Colonic mucosa (tissue), 4 donors: ENCODE results near the gene DHX38. TPM values are rescaled to one million over a fixed set of nuclear protein-coding genes. Genes with fewer than 3 reads are reported as not detected.

ENCODE experiments used
- DNase-seq: peaks from one replicate; pipeline ENCODE4 v3.0.0-alpha.2; 2020
- H3K27ac ChIP-seq: fragments of 200-600 bp; one replicate; pipeline ENCODE4 v1.8.0; 2021
- H3K27me3 ChIP-seq: fragments of 200-600 bp; one replicate; pipeline ENCODE4 v1.8.0; 2021
- H3K36me3 ChIP-seq: fragments of 200-600 bp; one replicate; pipeline ENCODE4 v1.8.0; 2021
- H3K4me1 ChIP-seq: fragments of 200-600 bp; one replicate; pipeline ENCODE4 v1.8.0; 2021; ENCODE audit warnings: mild to moderate bottlenecking
- H3K4me3 ChIP-seq: fragments of 200-600 bp; one replicate; pipeline ENCODE4 v1.8.0; 2021
- H3K9ac ChIP-seq, 2 donors: one replicate each; pipeline ENCODE4 v1.7.0; 2013; ENCODE audit warnings: control low read depth in 2 of 2, low read depth in 2 of 2, low read length in 2 of 2
- H3K9me3 ChIP-seq: fragments of 200-600 bp; one replicate; pipeline ENCODE4 v1.8.0; 2021
- CTCF ChIP-seq: fragments of 200-600 bp; IDR thresholded peaks from one replicate; pipeline ENCODE4 v1.8.0; 2022; ENCODE audit warnings: antibody characterized with exemption, mild to moderate bottlenecking
- intact Hi-C: fragments of 100-400 bp; cut with DNase I; formaldehyde crosslinking; loops from one replicate; pipeline ENCODE4 v1.14.1; 2022
- total RNA-seq, 2 donors: library from RNA; stranded (reverse); fragmentation: NEBNext Ultra II Directional in 1 of 2; extraction: Animal tissue kit (Norgen Biotek cat#: 25700) in 1 of 2; gene quantifications; one replicate each; pipeline ENCODE4 v1.2.1, GENCODE V29; 2021
- donor health status: healthy.
- donor health status: DM: no; HTN: no; CAD: no.
- donor health status: DM: no; HTN: no; CAD: no.

Gene DHX38
- total RNA-seq, 2 donors from 2014 or later, result 41.7 to 79.3 TPM

- intact Hi-C loops, result no loop called here
Measured at GRCh38 chr16:72139908-72140307, 46.3 kb downstream of the DHX38 start.

GRCh38 chr16:72142476-72142875 lies 48.8 kb downstream of the DHX38 start:
- TF ChIP-seq CTCF, result no peak
- H3K4me3 ChIP-seq, result no peak overlapping the region
- H3K27me3 ChIP-seq, result no peaks in the 10 kb centered on the region
- no peaks in the 10 kb centered on the region for H3K9me3 ChIP-seq
- DNase-seq, result no peak
- no peaks in the 10 kb centered on the region for H3K36me3 ChIP-seq
- H3K9ac ChIP-seq, result no peak overlapping the region
- no peak overlapping the region for H3K27ac ChIP-seq
- intact Hi-C loops, result no loop called here
- H3K4me1 ChIP-seq, result no peaks in the 10 kb centered on the region

More at GRCh38 chr16:72139908-72140307, 46.3 kb downstream of the DHX38 start:
- no peak for TF ChIP-seq CTCF
- Histone ChIP-seq H3K36me3 (no peaks in the 10 kb centered on the region), H3K27ac (no peak overlapping the region), H3K9ac (no peak overlapping the region), H3K4me3 (no peak overlapping the region), H3K9me3 (no peaks in the 10 kb centered on the region), H3K27me3 (no peaks in the 10 kb centered on the region), H3K4me1 (no peaks in the 10 kb centered on the region)
- DNase-seq, result no peak

GRCh38 chr16:72149676-72150464 lies 56.2 kb downstream of the DHX38 start:
- Histone ChIP-seq H3K4me1 (no peaks in the 10 kb centered on the region), H3K36me3 (no peaks in the 10 kb centered on the region), H3K9ac (no peak overlapping the region), H3K9me3 (no peaks in the 10 kb centered on the region), H3K27ac (no peak overlapping the region), H3K27me3 (no peaks in the 10 kb centered on the region), H3K4me3 (no peak overlapping the region)
- intact Hi-C loops, result no loop called here
- no peak for TF ChIP-seq CTCF
- DNase-seq, result no peak

GRCh38 chr16:72159386-72159785 lies 65.7 kb downstream of the DHX38 start:
- intact Hi-C loops, result no loop called here
- no peaks in the 10 kb centered on the region for H3K9me3 ChIP-seq
- H3K27me3 ChIP-seq, result no peaks in the 10 kb centered on the region
- H3K27ac ChIP-seq, result no peak overlapping the region
- DNase-seq, result no peak
- H3K36me3 ChIP-seq, result no peaks in the 10 kb centered on the region
- no peak overlapping the region for H3K9ac ChIP-seq
- TF ChIP-seq CTCF, result no peak
- no peak overlapping the region for H3K4me3 ChIP-seq
- H3K4me1 ChIP-seq, result no peaks in the 10 kb centered on the region

- no peaks in the 10 kb centered on the region for H3K36me3 ChIP-seq
- no peak overlapping the region for H3K27ac ChIP-seq
- no peak for DNase-seq
- no peak overlapping the region for H3K9ac ChIP-seq
- TF ChIP-seq CTCF, result no peak
- no peaks in the 10 kb centered on the region for H3K27me3 ChIP-seq
- intact Hi-C loops, result no loop called here
- H3K4me1 ChIP-seq, result no peaks in the 10 kb centered on the region
- no peaks in the 10 kb centered on the region for H3K9me3 ChIP-seq
- H3K4me3 ChIP-seq, result no peak overlapping the region
Measured at GRCh38 chr16:72159801-72160200, 66.2 kb downstream of the DHX38 start.
